Effector CD8-positive, alpha-beta T cell (primary cell): ENCODE results near the gene CDCA7.
A peak's percentile ranks its signal among the peaks of the same experiment; 100 is the strongest.
"Not testable (repeated sequence)": the region's sequence is repeated elsewhere in the genome, so short reads cannot be mapped to it uniquely, and the experiment has no call there.

Source experiments
- DNase-seq: peaks from one replicate; lab custom pipeline; 2025; lab: John Stamatoyannopoulos, UW

CDCA7 gene

DNA sequence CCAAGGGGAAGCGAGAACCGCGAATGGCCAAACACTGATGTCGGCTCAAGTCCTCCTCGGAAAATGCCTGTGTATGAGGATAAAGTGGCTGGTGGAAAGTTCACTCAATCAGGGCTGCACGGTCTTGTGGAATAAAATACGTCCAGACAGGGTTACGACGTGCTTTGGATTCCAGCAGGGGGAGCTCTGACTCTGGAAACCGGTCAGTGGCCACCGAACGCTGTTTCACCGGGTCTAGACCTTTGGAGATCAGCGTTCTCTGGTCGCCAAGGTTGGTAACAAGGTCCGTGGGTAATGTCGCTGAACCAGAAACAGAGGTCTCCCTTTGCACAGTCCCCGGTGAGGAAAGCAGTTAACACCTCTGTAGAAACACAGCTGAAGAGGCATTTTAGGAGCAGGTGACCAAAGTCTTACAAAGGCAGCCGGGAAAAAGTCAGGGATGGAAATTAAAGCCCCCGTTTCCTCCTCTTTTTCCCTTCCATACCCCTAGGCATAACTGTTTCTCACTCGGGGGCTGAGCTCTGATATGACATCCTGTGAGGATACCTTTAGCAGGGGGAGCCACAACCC is 47.8 kb downstream of the CDCA7 start:
- peak; percentile 44 for DNase-seq

DNA sequence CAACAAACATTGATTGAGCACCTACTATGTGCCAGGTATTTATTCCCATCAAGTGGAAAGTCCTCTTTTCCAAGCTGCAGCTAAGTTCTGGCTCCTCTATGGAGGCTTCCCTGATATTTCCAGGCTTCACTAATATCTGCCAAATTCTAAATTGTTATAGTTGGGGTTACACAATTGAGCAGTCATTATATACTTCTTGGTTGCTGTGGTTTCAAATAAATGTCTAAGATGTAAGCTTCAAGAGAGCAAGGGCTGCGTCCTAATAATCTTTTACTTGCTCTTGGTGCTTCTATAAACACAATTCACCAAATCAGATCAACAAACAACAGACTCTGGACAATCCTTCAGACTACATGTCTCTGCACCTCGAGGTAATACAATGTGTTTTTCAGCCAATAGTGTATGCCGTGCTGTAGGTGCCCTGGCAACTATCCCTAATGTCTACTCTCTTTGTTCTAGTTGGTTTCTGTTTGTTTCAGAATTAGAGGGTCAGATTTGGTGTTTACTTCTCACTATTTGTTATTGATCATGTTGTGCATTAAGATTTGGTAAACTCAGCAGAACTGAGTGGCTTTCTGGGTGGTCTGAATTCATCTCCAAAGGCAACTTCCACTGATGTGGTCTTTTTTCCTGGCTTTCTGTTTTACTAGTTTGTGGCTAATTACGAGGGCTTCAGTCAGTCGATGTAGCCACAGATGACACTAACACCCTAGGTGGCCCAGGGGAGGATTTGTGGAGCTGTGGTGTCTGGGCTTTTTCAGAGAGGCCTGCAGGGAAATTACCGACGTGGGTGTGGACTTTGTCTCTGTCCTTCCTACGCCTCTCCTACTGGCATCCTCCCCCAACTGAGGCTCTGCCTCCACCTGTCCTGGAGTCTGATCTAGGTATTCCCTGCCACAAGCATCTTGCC is 50.4 kb downstream of the CDCA7 start:
- DNase-seq: no peak

DNA sequence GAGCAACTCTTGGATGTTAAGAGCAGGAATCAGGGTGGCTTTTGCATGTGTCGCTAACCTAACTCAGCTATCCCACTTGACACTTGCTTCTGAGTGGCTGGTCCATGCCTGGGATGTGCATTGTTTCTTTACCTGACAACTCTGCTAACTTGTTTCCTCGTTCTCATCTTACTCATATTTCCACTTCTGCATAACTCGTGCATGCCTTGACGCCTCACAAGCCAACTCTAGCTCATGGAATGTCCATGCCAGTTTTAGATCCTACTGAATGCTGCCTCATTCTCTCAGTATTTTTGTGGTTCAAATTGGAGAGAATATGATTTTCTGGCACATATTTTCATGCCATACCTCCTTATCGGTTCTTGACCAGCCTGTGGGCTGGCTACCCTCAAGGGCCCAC is 52.5 kb downstream of the CDCA7 start:
- no peak for DNase-seq

DNA sequence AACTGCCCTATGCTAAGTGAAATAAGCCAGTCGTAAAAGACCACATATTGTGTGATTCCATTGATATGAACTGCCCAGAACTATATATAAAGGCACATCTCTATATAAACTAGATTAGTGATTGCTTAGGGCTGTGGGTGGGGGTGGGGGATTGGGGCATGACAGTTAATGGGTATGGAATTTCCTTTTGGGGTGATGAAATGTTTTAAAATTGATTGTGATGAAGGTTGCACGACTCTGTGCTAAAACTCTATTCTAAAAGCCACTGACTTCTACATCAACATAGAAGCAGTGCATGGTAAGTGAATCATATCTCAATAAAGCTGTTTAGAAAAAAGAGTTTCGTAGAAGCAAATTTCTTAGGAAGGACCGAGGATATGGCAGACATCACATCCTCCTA is 53.0 kb downstream of the CDCA7 start:
- no peak for DNase-seq

DNA sequence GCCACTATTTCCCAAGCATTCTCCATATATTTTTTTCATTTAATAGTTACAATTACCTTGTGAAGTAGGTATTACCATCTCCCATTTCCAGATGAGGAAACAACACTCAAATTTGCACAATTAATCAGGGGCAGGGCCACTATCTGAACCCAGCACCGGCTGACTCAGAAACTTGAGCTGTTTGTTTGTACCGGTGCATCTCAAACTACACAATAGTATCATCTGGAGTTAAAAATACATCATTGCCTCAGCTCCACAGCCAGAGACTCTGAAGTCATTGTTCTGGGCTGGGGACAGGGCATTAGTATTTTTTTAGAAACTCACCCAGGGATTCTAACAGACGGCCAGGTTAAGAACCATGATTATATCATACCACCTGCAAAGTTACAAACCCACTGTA is 55.9 kb downstream of the CDCA7 start:
- no peak for DNase-seq

DNA sequence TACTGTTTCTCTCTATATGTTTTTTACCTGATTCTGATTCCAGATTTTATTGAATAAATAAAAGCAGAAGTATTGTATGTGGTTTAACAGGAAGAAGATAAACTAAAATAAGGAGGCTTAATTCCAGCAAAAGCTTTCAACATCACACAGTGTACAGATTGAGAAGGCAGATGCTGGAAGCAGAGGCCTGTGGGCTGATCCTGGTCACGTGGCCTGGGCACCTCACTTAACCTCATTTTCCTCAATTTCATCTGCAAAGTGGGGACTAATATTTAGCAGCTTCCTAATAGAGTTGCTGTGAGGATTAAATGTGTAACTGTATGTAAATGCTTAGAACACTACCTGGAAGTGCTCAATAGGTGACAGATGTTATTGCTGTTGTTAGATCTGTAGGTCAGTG is 58.0 kb downstream of the CDCA7 start:
- no peak for DNase-seq

DNA sequence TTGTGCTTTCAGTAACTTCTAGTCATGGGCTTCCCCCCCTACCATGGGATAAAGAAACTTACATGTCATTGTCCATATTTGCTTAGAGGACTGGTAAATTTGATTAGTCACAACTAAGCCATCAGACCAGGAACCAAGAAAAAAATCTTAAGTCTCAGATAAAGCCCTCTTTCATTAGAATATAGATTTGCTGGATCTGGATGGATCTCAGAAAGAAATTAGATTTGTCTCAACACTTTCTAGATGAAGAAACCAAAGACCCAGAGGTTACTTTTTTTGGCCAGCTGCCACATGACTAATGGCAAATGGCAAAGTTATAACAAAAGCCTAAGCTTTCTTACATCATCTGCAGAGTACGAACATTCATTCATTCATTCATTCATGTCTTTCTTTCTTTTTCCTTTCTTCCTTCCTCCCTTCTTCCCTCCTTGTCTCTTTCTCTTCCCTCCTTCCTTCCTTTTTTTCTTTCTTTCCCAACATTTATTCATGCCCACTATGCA is 60.2 kb downstream of the CDCA7 start:
- no peak for DNase-seq

DNA sequence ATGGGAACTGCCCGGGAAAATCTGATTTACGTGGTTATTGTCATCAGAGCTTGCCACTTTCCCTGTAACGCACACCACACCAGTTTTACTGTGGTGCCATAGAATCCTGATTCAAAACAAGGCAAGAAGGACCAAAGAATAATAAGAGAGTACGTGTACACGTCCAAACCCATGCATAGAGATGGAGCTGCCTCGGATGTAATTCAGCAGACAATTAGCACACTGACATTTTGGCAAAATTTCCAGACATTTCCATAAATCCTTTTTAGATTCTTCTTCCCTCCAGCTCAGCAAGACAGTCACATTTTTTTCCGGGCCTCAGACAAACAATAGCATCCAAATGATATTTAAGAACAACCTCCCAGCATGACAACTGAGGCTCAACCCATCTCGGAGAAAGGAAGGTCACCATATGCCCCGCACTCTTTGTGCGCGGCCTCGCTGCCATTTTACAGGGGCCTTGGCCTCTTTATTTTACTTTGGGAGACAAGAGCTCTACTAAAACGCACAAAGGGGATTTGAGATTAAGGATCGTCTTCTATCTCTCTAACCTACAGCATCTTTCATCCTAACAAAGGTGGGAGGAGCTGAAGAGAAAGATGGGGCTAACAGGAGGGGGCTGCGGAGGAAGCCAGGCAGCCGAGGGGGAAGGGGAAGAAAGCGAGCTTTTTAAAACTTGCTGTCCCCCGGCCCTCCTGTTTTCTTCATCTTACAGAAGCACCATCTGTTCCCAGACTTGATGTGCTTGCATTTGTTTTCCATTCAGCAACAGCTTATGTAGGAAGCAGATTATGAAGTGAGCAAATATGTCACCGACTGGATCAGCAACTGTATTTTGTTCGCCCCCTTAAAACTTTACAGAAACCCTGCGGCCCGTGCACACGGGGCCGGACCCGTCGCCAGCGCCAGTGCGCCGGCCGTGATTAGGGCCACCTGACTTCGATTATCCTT is 61.0 kb downstream of the CDCA7 start:
- DNase-seq: no peak

DNA sequence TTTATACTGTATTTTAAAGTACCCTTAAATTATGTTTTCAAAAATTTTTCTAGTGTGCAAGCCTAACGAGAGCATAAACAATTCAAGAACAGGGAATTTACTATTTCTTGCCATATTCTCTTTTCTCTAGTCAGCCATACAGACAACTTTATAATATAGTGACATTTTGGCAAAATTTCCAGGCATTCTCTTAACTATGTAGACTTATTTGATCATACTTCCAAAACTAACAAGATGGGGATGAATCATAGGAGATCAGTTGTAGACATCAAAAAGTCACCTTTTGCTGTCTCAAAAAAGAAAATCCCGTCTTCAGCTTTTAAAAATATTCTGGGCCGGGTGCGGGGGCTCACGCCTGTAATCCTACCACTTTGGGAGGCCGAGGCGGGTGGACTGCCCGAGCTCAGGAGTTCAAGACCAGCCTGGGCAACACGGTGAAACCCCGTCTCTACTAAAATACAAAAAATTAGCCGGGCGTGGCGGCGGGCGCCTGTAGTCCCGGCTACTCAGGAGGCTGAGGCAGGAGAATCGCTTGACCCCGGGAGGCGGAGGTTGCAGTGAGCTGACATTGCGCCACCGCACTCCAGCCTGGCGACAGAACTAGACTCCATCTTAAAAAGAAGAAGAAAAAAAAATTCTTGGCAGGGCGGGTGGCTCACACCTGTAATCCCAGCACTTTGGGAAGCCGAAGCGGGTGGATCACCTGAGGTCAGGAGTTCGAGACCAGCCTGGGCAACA is 61.9 kb downstream of the CDCA7 start:
- DNase-seq: not testable (repeated sequence)

DNA sequence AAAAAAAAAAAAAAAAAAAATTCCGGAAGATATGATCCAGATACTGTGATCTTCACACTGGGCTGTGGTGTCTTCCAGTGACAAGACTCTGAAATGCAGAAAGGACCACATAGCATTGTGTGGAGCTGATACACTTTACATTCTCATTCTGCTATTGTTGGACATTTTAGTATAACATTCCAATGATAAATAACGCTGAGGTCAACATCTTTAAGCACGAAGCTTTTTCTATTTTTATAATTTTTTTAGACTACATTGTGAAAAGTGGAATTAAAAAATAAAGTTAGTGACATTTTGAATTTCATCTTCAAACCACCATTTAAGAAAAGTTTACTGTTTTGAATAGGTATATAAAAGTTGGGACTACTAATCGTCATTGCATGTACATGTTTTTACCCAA is 62.7 kb downstream of the CDCA7 start:
- DNase-seq: no peak

DNA sequence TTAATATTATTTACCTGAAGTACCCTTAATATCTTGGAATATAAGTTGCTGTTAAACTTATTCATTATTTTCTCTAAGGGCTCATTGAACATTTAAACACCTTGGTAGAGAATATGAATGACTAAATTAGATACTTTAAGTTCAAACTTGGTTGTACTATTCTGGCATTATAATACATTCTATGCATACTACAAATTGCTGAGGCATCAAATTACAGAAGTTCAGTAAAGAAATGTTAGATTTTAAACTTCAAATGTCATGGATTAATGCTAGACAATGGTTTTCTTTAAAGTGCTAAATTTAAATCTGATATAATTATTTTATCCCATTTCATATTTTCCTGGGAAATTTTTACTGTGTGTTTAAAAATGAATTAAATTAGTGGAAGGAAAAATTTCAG is 63.1 kb downstream of the CDCA7 start:
- no peak for DNase-seq
